ENCODE measurements around the gene MAVS.

- no peak for TF ChIP-seq POLR2A (IDR thresholded peaks at IDR 0.05)
- no peak for TF ChIP-seq CTCF (IDR thresholded peaks at IDR 0.05)
Measured at GRCh38 chr20:3826420-3826819, 20.2 kb upstream of the MAVS start.
